ENCODE data around the gene NCOR2. TPM values are rescaled to one million over a fixed set of nuclear protein-coding genes. Genes with fewer than 3 reads are reported as not detected.

Gene NCOR2
- total and polyA plus RNA-seq, 10 of the 15 experiments (the other 5 are each of a cell fraction or from before 2014, with no cell fraction given), result 0.43 to 179 (median 14.9) TPM

DNA sequence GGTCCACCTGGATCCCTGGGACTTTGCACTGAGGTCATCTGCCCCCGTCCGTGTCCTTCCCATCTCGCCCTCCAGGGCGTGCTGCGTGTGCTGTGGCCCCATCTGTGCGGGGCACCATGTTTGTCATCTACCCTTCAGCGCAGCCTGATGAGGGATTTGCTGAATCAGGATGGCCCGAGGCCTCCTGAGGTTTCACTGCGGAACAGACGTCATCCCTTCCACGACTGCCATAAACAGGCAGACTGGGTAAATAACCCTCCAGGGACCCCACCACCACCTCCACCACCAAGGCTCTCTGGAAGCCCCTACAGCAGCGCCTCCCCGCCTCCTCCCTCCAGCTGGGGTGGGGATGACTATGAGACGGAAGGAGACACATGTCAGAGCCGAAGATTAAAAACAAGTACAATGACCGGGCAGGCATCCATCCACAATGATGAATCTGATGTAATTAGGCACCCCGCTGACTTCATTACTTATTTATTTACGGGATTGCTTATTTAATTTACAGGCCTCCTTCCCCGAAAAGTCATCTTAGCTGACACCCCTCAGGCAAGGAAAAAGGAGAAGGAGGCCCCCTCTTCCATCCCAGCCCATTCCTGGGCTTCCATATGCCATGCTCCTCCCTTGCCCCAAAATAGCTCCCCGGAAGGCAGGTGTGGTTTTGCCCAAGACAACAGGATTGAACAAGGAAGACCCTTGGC, 39.4 kb downstream of the NCOR2 start:
- no peak overlapping the region for H3K4me2 ChIP-seq (ENCODE audit: control insufficient read depth, insufficient read depth)
- H3K9ac ChIP-seq (ENCODE audit: control insufficient read depth, insufficient read depth, low read length), result no peak overlapping the region
- ATAC-seq, result no peak
- no peak overlapping the region for H3K27ac ChIP-seq (ENCODE audit: control insufficient read depth, insufficient read depth)
- no peaks in the 10 kb centered on the region for H3K27me3 ChIP-seq (replicated peaks in 1 of 2; ENCODE audit: control insufficient read depth in 2 of 2, insufficient read depth in 2 of 2, low read length in 1 of 2)
- ChIA-PET SMC1A (ENCODE audit: uncharacterized antibody, unreplicated experiment) (interaction anchor here (1.7 kb wide), 1 partner anchor 36 kb away, joined by 4 read pairs; no protein-coding TSS in a partner anchor), RAD21 (ENCODE audit: unreplicated experiment) (no interaction called here), CTCF (no interaction called here), POLR2A (no interaction called here)
- peaks cover 16% of the 10 kb centered on the region for H3K79me2 ChIP-seq (ENCODE audit: control insufficient read depth, insufficient read depth, low read length)
- FAIRE-seq, result no peak
- H3K4me3 ChIP-seq, result no peak overlapping the region
- H4K20me1 ChIP-seq (ENCODE audit: control insufficient read depth, insufficient read depth), result peaks cover 4% of the 10 kb centered on the region
- WGBS (ENCODE audit: insufficient coverage, insufficient replicate concordance, low lambda C conversion rate, missing lambda C conversion rate), result 88% methylated on average over 20 of the region's 20 CpGs
- no peak overlapping the region for H2AFZ ChIP-seq (ENCODE audit: control insufficient read depth, low read depth, low read length)
- intact Hi-C loops (cut with micrococcal nuclease; ENCODE audit: unreplicated experiment) (no loop called here), in situ Hi-C loops (cut with MboI) (no loop called here)
- BruUV-seq (replicated peaks), result no TSS peak
- H3K4me1 ChIP-seq (ENCODE audit: control insufficient read depth, insufficient read depth, low read length), result peaks cover 5% of the 10 kb centered on the region
- H3K9me3 ChIP-seq (replicated peaks; ENCODE audit: control insufficient read depth, insufficient read depth, low read length), result no peaks in the 10 kb centered on the region
- H3K36me3 ChIP-seq (ENCODE audit: control insufficient read depth in 2 of 2, insufficient read depth in 2 of 2, low read length in 1 of 2), result peaks cover 7 to 8% of the 10 kb centered on the region in 2 experiments; a peak in 3 of 4 replicates
- DNase-seq (ENCODE audit: low read depth, low spot score), result no peak
- TF ChIP-seq MTA2 (IDR thresholded peaks at IDR 0.05; ENCODE audit: low read depth) (no peak), RFX5 (IDR thresholded peaks at IDR 0.05; ENCODE audit: low read depth, low read length) (no peak), TCF7 (IDR thresholded peaks at IDR 0.05; ENCODE audit: borderline replicate concordance) (no peak), NR2C2 (IDR thresholded peaks at IDR 0.05; ENCODE audit: borderline replicate concordance, control insufficient read depth, insufficient read length, low read depth) (no peak), SRF (IDR thresholded peaks at IDR 0.05; ENCODE audit: low read depth in 2 of 2, low read length in 2 of 2) (no peak), NFYB (IDR thresholded peaks at IDR 0.05; ENCODE audit: insufficient read depth, low read depth, low read length) (no peak), RAD21 (IDR thresholded peaks at IDR 0.05; ENCODE audit: insufficient read depth, low read depth, low read length) (no peak), JUND (IDR thresholded peaks at IDR 0.05; ENCODE audit: low read depth, low read length) (no peak), POU2F2 (IDR thresholded peaks at IDR 0.05; ENCODE audit: borderline replicate concordance, low read depth, low read length) (no peak)
- TF ChIP-seq, protein P1, sequence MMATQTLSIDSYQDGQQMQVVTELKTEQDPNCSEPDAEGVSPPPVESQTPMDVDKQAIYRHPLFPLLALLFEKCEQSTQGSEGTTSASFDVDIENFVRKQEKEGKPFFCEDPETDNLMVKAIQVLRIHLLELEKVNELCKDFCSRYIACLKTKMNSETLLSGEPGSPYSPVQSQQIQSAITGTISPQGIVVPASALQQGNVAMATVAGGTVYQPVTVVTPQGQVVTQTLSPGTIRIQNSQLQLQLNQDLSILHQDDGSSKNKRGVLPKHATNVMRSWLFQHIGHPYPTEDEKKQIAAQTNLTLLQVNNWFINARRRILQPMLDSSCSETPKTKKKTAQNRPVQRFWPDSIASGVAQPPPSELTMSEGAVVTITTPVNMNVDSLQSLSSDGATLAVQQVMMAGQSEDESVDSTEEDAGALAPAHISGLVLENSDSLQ (IDR thresholded peaks at IDR 0.05), result no peak
- TF ChIP-seq, protein P2, sequence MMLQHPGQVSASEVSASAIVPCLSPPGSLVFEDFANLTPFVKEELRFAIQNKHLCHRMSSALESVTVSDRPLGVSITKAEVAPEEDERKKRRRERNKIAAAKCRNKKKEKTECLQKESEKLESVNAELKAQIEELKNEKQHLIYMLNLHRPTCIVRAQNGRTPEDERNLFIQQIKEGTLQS (IDR thresholded peaks at IDR 0.05; ENCODE audit: borderline replicate concordance, extremely low read depth, low read depth, low read length), result no peak
